SHP77 treated with DMSO at 0.1 percent for 48 hours (cell line): ENCODE results near the gene CEP250.

ENCODE experiments used
- DNase-seq: peaks from one replicate; lab custom pipeline; 2025; lab: John Stamatoyannopoulos, UW

Gene CEP250

GRCh38 chr20:35563834-35564233 is 108.4 kb downstream of the CEP250 start:
- DNase-seq, result no peak

- DNase-seq, result no peak
Observed at GRCh38 chr20:35564905-35565304, 109.5 kb downstream of the CEP250 start.

DNA sequence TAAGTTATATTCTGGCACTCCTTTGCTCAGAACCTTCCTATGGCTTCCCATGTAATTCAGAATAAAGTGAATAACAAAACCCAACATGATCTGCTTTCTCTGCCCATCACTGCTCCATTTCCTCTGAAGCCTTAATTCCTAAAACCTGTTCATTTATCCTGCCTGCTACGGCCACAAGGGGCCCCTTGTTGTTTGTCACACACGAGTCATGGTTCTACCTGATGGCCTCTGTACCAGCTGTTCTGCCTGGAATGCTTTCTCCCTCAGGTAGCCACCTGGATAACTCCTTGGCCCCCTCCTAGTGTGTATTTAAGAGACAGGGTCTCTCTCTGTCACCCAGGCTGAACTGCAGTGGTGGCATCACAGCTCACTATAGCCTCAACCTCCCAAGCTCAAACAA is 113.2 kb downstream of the CEP250 start:
- no peak for DNase-seq
